PC-3 (cell line): ENCODE data around the gene TMEM123. TPM values are rescaled to one million over a fixed set of nuclear protein-coding genes. Genes with fewer than 3 reads are reported as not detected.

ENCODE experiments used
- ATAC-seq: fragments of 200-7000 bp; cut with Tn5 transposase; 2 replicates; pipeline ENCODE4 v1.9.1; 2020; ENCODE audit warnings: mild to moderate bottlenecking, moderate library complexity
- BruUV-seq: library from RNA; stranded (reverse); fragments of 400-500 nt; replicated peaks from 2 replicates; lab custom pipeline; 2021; lab: Mats Ljungman, UMichigan
- CTCF ChIA-PET: fragments of 300-600 bp; sonication (Branson Sonifier 250); formaldehyde crosslinking; loops from one replicate; lab custom pipeline; 2022; ENCODE audit warnings: antibody characterized with exemption; lab: Charles Lee
- POLR2A ChIA-PET: fragments of 300-600 bp; sonication (Branson Sonifier 250); formaldehyde crosslinking; loops from one replicate; lab custom pipeline; 2022; ENCODE audit warnings: antibody characterized with exemption; ENCODE audit not compliant: unreplicated experiment; lab: Charles Lee
- DNase-seq: peaks from one replicate; pipeline ENCODE4 v3.0.0-alpha.2; 2015
- H2AFZ ChIP-seq: fragments of 300-600 bp; sonication (generic); 2 replicates; pipeline ENCODE4 v1.6.0; 2016; ENCODE audit warnings: antibody characterized with exemption, low read length
- H3F3A ChIP-seq: fragments of 300-600 bp; sonication (generic); one replicate; pipeline ENCODE4 v1.6.0; 2017; ENCODE audit warnings: antibody characterized with exemption, low read length, control low read depth, mild to moderate bottlenecking; ENCODE audit not compliant: unreplicated experiment
- H3K27ac ChIP-seq: fragments of 300-600 bp; sonication (generic); 2 replicates; pipeline ENCODE4 v1.5.1; 2016; ENCODE audit warnings: mild to moderate bottlenecking, low read length
- H3K27me3 ChIP-seq: fragments of 300-600 bp; sonication (generic); 2 replicates; pipeline ENCODE4 v1.6.1; 2016; ENCODE audit warnings: low read length, mixed read lengths
- H3K36me3 ChIP-seq: fragments of 300-600 bp; sonication (generic); 2 replicates; pipeline ENCODE4 v1.6.1; 2016; ENCODE audit warnings: low read depth, mixed run types, low read length, mixed read lengths
- H3K4me1 ChIP-seq: fragments of 300-600 bp; sonication (generic); 2 replicates; pipeline ENCODE4 v1.5.1; 2016; ENCODE audit warnings: low read length; ENCODE audit not compliant: insufficient read depth
- H3K4me2 ChIP-seq: fragments of 300-600 bp; sonication (generic); 2 replicates; pipeline ENCODE4 v1.6.0; 2016; ENCODE audit warnings: low read length
- H3K4me3 ChIP-seq: fragments of 300-600 bp; sonication (generic); 2 replicates; pipeline ENCODE4 v1.5.1; 2016; ENCODE audit warnings: mild to moderate bottlenecking, low read length, mixed read lengths
- H3K79me2 ChIP-seq: fragments of 300-600 bp; sonication (generic); 2 replicates; pipeline ENCODE4 v1.6.1; 2017; ENCODE audit warnings: low read length, mixed read lengths
- H3K9ac ChIP-seq: fragments of 300-600 bp; sonication (generic); 2 replicates; pipeline ENCODE4 v1.6.0; 2016; ENCODE audit warnings: mild to moderate bottlenecking, low read length
- H3K9me2 ChIP-seq: fragments of 300-600 bp; sonication (generic); replicated peaks from 2 replicates; pipeline ENCODE4 v1.6.1; 2016; ENCODE audit warnings: mixed run types, low read length, mixed read lengths
- H3K9me3 ChIP-seq: fragments of 300-600 bp; sonication (generic); 2 replicates; pipeline ENCODE4 v1.6.1; 2016; ENCODE audit warnings: low read length, mixed read lengths
- H4K20me1 ChIP-seq: fragments of 300-600 bp; sonication (generic); 2 replicates; pipeline ENCODE4 v1.6.1; 2016; ENCODE audit warnings: low read length, mixed read lengths
- CTCF ChIP-seq: fragments of 300-600 bp; sonication (generic); conservative IDR thresholded peaks from 2 replicates; pipeline ENCODE4 v1.5.1; 2017; ENCODE audit warnings: antibody characterized with exemption, low read depth, mild to moderate bottlenecking, low read length
- EZH2 ChIP-seq: fragments of 300-600 bp; sonication (generic); IDR thresholded peaks from one replicate; pipeline ENCODE4 v1.6.1; 2017; ENCODE audit warnings: antibody characterized with exemption, mild to moderate bottlenecking, low read length; ENCODE audit not compliant: unreplicated experiment
- EZH2phosphoT487 ChIP-seq: fragments of 300-600 bp; sonication (generic); IDR thresholded peaks from 2 replicates; pipeline ENCODE4 v1.6.1; 2018; ENCODE audit warnings: mild to moderate bottlenecking, antibody characterized with exemption, low read length, borderline replicate concordance
- intact Hi-C: fragments of 100-400 bp; cut with micrococcal nuclease; formaldehyde crosslinking; loops from 2 replicates; pipeline ENCODE4 v1.9.0; 2023
- total RNA-seq: library from RNA; depleted of rRNA; stranded (reverse); fragments of >200 nt; gene quantifications from 2 replicates; pipeline ENCODE4 v1.2.3, GENCODE V29; 2014

Gene TMEM123
- total RNA-seq, 1 experiment from 2014 or later: 163 TPM

- BruUV-seq: no TSS peak
- no peaks in the 10 kb centered on the region for H3F3A ChIP-seq
Measured at GRCh38 chr11:102429691-102430090, 22.9 kb downstream of the TMEM123 start.

GRCh38 chr11:102429226-102429625, 23.3 kb downstream of the TMEM123 start:
- TF ChIP-seq EZH2phosphoT487 (no peak), EZH2 (no peak), CTCF (no peak)
- H3K36me3 ChIP-seq: peaks cover 27% of the 10 kb centered on the region
- H3F3A ChIP-seq: no peaks in the 10 kb centered on the region
- ChIA-PET CTCF (no interaction called here), POLR2A (no interaction called here)
- 0 out of 2 replicates have a peak, but pooled peaks cover 7% of the 10 kb centered on the region for H3K9me3 ChIP-seq
- intact Hi-C loops: no loop called here
- H3K9me2 ChIP-seq: no peaks in the 10 kb centered on the region
- H3K4me1 ChIP-seq: no peaks in the 10 kb centered on the region
- H3K9ac ChIP-seq: no peak overlapping the region
- H3K4me3 ChIP-seq: no peak overlapping the region
- no TSS peak for BruUV-seq
- H3K4me2 ChIP-seq: no peak overlapping the region
- H4K20me1 ChIP-seq: no peaks in the 10 kb centered on the region
- ATAC-seq: no peak
- H3K27ac ChIP-seq: no peak overlapping the region
- peaks cover 32% of the 10 kb centered on the region for H3K79me2 ChIP-seq
- no peaks in the 10 kb centered on the region for H3K27me3 ChIP-seq
- no peak for DNase-seq
- no peak overlapping the region for H2AFZ ChIP-seq

More at GRCh38 chr11:102429691-102430090, 22.9 kb downstream of the TMEM123 start:
- peaks cover 31% of the 10 kb centered on the region for H3K36me3 ChIP-seq
- ChIA-PET POLR2A (no interaction called here), CTCF (no interaction called here)
- no peak overlapping the region for H3K9ac ChIP-seq
- no peak for TF ChIP-seq CTCF
- DNase-seq (no peak), ATAC-seq (no peak)
- H4K20me1 ChIP-seq: no peaks in the 10 kb centered on the region
- H3K4me2 ChIP-seq: no peak overlapping the region
- intact Hi-C loops: no loop called here
- no peak overlapping the region for H3K27ac ChIP-seq
- no peak overlapping the region for H3K4me3 ChIP-seq
- H3K27me3 ChIP-seq: no peaks in the 10 kb centered on the region
- 0 out of 2 replicates have a peak, but pooled peaks cover 10% of the 10 kb centered on the region for H3K9me3 ChIP-seq
- no peak overlapping the region for H2AFZ ChIP-seq
- H3K9me2 ChIP-seq: no peaks in the 10 kb centered on the region
- H3K79me2 ChIP-seq: peaks cover 36% of the 10 kb centered on the region
- H3K4me1 ChIP-seq: no peaks in the 10 kb centered on the region

- H2AFZ ChIP-seq: no peak overlapping the region
- no peaks in the 10 kb centered on the region for H3K4me1 ChIP-seq
- no peaks in the 10 kb centered on the region for H3K9me2 ChIP-seq
- H3K36me3 ChIP-seq: peaks cover 21% of the 10 kb centered on the region
- H3K27me3 ChIP-seq: no peaks in the 10 kb centered on the region
- 0 out of 2 replicates have a peak, but pooled peaks cover 7% of the 10 kb centered on the region for H3K9me3 ChIP-seq
- H4K20me1 ChIP-seq: no peaks in the 10 kb centered on the region
- no peak overlapping the region for H3K27ac ChIP-seq
- H3K79me2 ChIP-seq: peaks cover 32% of the 10 kb centered on the region
- H3K4me3 ChIP-seq: no peak overlapping the region
- no peak overlapping the region for H3K4me2 ChIP-seq
- intact Hi-C loops: no loop called here
- no peaks in the 10 kb centered on the region for H3F3A ChIP-seq
- ChIA-PET CTCF (interaction anchor here (0.6 kb wide), 1 partner anchor 72 kb away, joined by 4 read pairs; no protein-coding TSS in a partner anchor), POLR2A (no interaction called here)
- H3K9ac ChIP-seq: no peak overlapping the region
- ATAC-seq (no peak), DNase-seq (no peak)
- no TSS peak for BruUV-seq
- TF ChIP-seq EZH2phosphoT487: no peak
- no peak for TF ChIP-seq EZH2
- no peak for TF ChIP-seq CTCF
Measured at GRCh38 chr11:102428696-102429095, 23.9 kb downstream of the TMEM123 start.
